Measurements from ENCODE around the gene CACNA1B.

DNA sequence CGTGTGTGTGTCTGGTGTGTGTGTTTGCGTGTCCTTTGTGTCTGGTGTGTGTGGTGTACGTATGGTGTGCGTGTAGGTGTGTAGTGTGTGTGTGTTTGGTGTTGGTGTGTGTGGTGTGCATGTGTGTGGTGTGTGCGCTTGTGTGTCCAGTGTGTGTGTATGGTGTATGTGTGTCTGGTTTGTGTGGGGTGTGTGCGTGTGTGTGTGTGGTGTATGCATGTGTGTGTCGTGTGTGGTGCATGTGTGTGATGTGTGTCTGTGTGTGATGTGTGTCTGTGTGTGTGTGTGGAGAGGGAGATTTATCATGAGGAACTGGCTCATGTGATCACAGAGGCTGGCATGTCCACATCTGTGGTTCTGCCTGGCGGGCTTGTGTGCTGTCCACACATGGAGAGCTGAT, 71.7 kb downstream of the CACNA1B start:
- TF ChIP-seq, protein P1, sequence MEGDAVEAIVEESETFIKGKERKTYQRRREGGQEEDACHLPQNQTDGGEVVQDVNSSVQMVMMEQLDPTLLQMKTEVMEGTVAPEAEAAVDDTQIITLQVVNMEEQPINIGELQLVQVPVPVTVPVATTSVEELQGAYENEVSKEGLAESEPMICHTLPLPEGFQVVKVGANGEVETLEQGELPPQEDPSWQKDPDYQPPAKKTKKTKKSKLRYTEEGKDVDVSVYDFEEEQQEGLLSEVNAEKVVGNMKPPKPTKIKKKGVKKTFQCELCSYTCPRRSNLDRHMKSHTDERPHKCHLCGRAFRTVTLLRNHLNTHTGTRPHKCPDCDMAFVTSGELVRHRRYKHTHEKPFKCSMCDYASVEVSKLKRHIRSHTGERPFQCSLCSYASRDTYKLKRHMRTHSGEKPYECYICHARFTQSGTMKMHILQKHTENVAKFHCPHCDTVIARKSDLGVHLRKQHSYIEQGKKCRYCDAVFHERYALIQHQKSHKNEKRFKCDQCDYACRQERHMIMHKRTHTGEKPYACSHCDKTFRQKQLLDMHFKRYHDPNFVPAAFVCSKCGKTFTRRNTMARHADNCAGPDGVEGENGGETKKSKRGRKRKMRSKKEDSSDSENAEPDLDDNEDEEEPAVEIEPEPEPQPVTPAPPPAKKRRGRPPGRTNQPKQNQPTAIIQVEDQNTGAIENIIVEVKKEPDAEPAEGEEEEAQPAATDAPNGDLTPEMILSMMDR (IDR thresholded peaks at IDR 0.05) = no peak
- no peak for TF ChIP-seq POLR2A (IDR thresholded peaks at IDR 0.05)
